HG03469 (cell line): ENCODE data around the gene DCTD.

Experiments used
- ATAC-seq: cut with Tn5 transposase; IDR thresholded peaks from one replicate; pipeline ENCODE4 v1.9.1; 2021; ENCODE audit warnings: mild to moderate bottlenecking, moderate library complexity, moderate number of reproducible peaks; ENCODE audit not compliant: unreplicated experiment

DCTD gene

DNA sequence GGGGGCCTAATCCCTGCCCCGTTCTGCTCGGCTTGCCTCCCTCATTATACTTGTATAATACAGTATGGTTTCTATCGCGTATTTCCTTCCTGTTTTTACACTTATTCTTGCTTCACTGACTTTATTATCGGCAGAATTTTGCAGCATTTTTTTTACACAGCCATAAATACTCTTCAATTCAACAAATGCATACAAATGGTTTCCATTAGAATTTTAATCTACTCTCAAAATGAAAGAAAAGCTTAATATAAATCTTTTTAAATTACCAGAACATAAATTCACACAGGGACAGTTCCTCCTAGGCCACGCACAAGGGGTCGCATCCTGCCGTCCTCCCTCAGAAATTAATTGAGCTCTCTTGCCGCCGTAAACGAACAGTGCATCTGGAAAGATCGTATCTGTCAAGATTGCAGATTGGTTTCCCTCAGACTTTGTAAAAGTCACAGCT lies 42.9 kb downstream of the DCTD start:
- no peak for ATAC-seq

DNA sequence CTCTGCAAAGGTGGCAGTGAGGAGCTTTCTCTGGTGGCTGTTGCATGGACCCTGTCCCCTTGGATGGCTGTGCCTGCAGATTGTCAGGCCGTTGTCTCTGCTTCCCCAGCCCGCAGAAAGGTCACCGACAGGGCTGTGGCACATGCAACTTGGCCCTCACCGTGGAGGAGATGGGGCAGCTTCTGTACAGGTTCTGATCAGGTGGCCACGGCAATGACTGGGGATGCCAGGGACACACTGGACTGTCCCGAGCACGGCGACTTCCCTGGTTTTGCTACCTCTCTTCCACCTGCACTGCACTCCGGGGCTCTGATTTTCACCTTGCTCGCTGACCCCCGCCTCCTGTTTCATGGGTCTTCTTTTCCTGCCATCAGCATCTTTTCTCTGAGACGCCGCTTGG lies 43.5 kb downstream of the DCTD start:
- no peak for ATAC-seq

DNA sequence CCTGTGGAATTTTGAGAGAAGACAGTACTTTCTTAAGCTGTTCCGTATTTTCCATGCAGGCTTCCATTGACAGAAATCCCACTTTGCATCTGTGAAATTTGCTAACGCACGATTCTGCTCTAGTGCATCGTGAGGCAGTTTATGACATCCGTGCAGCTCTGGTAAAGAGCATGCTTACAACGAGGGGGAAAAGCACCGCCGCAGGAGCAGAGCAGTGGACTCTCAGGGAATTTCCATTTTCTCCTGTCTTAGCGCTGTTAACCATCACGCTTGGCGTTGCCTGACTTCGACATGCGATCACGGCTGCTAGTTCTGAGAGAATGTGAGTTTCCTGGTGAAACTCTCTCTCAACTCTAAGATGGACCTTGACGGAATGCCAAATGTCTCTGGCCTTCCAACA lies 43.9 kb downstream of the DCTD start:
- no peak for ATAC-seq

DNA sequence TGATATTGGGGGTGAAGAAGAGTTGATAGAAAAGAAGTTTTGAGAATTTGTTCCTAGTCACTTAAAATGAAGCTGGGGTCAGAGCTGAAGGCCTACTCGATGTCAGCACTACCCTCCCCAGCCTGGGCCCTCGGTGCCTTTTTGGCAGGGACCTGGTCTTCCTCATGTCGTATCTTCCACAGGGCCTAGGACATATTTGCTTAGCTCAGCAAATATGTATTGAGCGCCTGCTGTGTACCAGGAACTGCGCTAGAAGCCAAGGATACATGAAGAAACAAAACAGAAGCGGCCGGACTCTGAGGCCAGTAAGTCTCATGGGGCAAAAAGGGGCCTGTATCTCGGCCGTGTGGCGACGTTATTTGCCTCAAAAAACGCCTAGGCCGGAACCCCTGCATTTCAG lies 44.3 kb downstream of the DCTD start:
- ATAC-seq, result no peak

DNA sequence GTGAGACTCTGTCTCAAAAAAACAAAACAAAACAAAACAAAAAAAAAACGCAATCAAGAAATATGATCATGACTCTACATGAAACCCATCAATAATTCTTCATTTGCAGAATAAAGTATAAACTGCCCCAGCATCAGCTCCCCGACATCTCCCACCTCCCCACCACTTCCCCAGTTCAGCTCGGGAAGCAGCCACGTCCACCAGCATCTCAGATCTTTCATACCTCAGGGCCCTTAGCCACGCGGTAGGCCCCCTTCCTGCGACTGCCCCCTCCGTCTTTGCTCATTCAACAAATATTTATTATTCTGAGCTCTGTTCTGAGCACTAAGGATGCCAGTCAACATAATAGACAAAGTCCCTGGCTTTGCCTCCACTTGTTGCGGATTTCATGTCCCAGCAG lies 45.6 kb downstream of the DCTD start:
- ATAC-seq, result no peak

DNA sequence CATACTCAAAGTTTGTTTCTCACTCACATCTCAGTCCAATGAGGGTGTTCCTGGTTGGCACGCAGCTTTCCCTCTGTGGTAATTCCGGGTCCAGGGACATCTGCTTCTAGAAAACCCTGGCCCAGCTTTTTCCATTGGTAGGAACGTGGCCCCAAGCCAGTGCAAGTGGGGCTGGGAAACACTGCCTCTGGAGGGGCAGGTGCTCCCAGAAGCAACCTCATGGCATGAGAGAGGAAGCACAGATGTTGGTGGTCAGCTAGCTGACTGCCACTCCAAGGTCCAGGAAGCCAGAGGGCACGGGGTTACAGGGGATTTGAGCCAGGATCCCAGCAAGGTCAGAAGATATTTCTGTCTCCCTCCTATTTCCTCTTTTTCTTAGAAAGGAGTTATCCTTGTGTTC lies 47.5 kb downstream of the DCTD start:
- ATAC-seq, result no peak

DNA sequence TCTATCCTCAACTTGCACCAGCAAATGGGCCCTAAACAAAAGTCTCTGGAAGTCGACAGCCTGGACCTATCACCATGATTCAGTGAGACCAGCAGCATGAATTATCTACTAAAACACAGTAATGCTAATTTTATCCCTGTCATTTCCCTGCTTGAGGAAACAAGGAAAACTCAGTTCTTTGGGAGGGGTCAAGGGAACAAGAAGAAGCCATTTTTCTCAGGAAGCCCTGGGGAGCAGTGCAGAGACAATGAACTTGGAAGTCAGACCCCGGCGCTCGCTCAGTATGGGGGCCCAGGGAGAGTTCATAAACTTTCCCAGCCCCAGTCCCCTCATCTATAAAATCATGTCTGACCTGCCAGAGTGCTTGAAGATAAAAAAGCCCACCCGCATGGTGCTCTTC lies 50.4 kb downstream of the DCTD start:
- ATAC-seq, result no peak

DNA sequence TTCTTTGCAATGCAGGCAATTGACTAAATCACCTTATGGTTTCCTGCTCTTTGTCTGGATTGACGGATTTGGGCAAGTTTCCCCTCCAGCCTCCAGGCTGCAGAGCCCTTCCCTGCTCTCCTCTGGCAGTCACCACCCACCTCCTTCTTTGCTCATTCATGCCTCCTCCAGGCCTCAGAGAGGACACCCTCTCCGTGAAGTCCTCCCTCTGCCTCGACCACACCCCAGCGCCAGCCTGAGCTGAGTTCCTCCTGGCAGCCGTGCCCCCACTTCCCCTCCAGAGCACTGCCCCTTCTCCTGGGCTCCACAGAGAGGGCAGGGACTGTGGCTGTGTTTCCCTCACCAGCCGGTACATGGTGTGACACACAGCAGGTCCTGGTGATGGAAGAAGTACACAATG lies 53.7 kb downstream of the DCTD start:
- no peak for ATAC-seq

DNA sequence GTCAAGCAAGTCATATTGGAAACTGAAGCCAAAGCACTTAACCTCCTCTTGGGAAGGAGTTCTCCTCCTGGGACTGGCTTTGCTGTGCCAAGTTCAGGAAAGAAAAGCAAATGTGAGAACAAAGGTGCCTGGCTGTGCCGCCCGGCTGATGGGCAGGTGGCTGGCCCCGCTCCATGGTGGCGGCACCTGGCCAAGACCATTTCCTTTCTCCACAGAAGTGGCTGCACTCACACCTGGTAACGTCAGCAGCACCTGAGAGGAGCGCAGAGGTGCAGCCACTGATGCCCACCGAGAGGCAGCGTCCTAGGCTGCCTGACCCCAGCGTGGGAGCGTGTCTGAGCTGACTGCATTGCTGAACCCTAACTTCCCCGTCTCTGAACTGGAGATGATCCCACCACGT lies 54.3 kb downstream of the DCTD start:
- ATAC-seq, result no peak

DNA sequence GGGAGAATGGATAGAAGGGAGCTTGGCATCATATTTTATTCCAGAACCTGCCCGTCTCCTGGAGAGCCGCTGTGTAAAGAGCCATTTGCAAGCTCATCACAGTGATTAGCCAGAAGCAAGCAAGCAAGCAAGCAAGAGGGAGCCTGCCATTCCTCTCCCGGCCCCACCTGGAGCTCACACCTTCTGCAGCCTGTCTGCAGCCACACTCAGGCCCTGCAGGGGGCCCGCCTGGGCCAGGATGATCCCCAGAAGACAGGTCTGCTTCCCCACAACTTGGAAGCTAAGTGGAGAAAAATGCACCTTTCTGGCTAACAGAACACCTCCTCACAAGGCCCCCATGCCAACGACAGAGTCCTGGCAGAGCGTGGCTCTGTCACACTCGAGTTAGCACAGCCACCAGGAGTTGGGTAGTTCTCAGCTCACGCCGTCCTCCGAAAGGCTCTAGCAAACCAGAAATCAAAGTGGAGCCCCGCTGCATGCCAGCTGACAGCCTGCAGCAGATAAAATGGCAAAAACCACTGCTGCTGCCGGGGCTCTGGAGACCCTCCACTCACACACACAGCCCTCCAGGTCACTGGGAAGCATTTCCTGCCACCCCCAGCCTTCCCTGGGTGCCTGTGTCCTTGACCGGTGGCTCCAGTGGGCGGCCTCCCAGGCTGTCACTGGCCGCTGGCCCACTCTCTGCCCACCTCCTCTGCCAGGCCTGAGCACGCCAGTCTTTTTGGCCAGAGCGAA lies 54.9 kb downstream of the DCTD start:
- no peak for ATAC-seq

DNA sequence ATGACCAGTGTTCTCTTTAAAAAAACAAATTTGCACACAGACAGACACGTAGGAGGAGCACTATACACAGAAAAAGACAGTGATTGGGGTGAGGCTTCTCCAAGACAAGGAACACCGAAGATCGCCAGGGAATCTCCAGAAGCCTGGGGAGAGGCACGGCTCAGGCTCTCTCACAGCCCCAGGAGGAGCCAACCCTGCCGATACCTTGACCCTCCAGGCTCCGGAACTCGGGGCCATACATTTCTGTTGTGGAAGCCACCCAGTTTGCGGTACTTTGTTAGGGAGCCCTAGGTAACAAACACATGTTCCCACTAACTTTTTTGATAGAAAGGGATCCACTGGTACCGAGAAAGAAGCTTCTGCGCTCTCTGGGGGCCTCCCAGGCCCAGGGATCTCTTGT lies 55.8 kb downstream of the DCTD start:
- no peak for ATAC-seq

DNA sequence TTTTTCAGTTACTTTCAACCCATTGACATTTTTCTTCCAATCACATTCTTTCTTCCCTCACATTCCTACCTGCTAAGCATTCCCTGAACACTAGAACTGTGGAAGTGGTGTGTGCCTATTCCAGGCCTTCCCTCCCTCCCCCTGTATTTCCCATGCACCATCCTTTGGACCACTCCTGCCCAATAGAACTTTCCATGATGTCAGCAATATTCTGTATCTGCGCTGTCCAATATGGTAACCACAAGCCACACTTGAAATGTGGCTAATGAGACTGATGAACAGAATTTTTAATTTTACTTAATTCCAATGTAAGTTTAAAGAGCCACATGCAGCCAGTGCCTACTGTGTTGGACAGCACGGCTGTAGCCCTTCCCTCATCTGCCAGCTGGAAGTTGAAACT lies 57.5 kb downstream of the DCTD start:
- no peak for ATAC-seq

DNA sequence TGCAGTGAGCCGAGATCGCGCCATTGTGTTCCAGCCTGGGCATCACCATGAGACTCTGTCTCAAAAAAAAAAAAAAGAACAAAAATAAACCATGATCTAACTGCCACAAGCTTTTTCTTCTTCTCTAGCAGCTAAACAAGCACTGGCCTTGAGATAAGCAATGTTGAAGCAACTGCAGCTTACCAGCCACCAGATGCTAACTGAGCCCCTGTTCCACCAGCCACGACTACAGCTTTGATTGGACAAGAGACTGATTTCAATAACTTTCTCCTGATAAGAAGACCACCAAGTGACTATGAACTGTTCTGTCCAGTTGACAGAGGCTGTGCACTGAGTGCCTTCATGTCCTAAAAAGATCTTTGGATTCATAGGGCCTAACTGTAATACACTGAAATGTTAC lies 58.5 kb downstream of the DCTD start:
- no peak for ATAC-seq

DNA sequence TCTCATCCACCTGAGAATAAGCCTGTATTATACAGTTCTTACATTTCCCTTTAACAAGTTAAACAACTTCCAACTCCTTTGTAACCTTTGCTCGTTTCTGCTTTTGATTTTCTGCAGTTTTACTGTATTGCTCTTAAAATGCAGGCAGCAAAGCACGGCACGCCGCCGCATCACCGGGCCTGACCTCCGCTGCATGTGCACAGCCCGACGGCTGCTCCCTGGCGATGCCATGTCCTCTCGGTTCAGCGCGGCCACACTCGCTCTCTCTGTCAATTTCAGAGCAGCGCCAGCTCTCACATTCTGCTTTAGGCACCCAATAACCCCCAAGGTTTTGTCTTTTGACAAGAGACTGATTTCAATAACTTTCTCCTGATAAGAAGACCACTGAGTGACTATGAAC lies 60.3 kb downstream of the DCTD start:
- no peak for ATAC-seq

DNA sequence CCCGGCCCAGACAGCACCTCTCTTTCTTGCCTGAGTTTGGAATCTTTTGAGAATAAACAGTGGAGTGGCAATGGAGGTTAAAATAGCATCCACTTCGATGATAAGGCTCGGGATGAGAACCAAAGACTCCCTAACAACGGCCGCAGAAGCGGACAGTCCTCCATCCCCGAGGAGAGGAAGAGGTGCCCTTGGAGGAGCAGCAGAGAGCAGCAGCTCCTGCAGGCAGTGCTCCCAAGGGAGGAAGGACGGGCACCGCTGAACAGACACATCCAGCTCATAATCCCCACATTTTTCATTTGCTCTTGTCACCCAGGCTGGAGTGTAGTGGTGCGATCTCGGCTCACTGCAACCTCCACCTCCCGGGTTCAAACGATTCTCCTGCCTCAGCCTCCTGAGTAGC lies 61.3 kb downstream of the DCTD start:
- no peak for ATAC-seq

DNA sequence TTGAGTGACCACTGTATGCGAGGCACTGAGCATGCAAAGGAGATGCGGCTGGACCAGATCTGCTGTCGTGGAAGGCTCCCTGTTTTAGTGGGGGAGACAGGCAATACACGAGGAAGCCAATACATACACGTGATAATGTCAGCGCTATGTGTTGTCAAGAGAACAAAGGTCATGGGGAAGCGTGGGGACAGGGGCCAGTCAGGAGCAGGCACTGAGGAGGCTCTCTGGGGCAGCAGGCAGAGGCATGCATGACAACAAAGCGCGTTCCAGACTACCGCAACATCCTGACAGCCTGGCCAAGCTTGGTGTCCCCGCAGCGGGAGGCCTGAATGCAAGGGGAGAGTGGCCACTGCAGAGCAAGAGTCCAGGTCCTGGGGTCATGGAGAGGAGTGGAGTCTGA lies 61.9 kb downstream of the DCTD start:
- ATAC-seq, result no peak

DNA sequence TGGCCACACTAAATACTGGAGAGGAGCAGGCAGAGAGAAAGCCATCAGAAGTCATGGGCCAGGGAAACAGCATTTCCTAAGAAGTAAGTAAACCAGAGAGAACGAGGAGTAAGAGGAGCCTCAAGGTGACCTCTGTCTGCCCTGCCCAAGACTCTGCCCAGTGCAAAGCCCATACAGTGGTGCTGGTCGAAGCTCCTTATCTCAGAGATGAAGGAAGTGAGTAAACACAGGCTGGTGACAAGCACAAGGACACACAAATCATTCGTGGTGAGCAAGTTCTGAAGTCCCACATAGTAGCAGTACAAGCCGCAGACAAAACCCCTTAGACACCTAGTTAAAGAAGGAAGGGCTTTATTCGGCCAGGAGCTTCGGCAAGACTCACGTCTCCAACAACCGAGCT lies 62.7 kb downstream of the DCTD start:
- ATAC-seq, result no peak

DNA sequence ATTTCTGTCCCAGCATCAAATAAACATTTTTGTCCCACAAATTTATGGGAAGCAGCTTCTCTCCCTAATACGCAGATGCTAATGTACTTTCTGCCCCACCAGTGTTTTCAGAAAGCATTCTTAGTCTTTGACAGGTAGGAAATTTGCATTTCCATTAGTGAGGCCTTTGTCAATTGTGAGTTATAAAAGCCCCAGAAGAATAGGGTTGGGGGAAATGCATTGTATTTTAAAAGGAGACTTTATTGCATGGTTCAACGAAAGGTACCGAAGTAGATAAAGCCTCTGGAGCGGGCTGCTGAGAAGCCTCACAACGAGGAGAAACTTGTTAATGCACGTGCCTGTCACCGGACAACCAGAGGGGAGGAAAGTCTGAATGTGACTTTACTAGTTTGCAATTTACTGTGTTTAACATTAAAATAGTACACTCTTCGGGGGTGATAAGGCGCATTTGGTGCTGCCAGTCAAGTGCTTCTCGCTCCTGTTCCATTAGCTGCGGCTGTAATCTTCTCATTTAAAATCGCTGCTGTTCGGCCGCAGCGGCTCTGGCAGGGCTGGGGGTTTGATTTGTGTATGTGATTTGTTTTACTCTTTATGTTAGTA lies 63.4 kb downstream of the DCTD start:
- ATAC-seq, result no peak

DNA sequence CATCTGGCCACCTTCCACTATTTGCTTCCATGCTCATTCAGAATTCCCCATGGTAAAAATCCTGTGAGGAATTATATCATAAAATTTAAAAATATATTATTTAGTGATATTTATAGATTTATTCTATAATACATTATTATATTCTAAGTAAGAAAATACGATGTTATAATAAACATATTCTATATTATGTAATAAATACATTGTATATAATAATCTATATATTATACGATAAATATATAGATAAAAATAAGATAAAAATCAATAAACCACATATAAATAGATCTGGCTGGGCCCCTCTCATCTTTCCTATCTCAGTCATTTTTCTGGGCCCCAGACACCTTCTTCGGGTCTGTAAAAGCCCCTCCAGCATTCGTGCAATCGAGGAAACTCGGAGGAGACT lies 68.5 kb downstream of the DCTD start:
- no peak for ATAC-seq

DNA sequence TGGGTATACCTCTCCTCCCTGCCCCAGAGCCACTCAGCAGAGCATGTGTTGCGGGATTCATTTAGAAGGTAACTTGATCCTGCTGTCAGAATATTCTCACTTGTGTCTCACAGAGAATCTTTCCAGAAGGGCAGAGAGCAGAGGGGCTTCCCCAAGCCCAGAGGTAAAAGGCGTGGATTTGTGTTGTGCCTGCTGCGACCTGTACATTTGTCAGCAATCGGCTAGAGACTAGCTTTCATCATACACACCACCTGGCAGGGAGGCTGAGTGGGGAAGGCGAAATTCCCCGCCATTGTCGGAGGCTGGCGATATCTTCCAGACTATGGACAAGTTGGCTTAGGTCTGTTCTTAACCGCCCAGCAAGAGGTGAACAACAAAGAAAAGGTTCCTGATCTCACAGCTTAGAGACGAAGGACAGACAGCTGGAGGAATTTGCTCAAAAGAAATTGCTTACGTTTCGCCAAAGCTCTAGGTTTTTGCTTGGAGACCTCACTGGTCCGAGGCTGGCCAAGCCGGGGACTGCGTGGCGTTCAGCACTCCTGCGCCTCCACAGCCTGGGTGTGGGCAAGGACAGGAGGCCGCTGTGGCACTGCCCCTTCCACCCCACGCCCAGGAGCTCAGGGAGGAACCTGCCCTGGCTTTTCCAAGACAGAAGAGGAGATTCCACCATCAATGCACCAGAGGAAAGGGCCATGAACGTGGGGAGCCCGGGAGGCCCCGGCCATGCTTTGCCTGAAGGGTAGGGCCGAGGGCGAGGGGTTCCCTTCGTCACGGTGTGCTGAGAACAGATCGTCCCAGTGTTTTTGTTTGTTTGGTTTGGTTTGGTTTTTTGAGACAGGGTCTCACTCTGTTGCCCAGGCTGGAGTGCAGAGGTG lies 69.4 kb downstream of the DCTD start:
- ATAC-seq, result no peak

DNA sequence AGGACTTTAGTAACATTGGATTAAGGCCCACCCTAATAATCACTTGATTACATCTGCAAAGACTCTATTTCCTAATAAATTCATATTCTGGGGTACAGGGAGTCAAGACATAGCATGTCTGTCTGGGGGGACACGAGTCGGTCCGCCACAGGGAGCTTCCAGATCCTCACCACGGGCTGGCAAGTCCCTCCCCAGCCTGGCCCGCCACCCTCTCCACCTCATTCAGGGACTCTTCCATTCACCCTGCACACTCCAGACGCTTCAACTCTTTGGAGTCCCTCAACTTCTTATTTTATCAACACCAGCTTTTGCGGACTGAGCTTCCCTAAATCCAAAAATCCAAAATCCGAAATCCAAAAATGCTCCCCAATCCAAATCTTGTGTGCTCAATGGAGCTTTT lies 71.2 kb downstream of the DCTD start:
- no peak for ATAC-seq

DNA sequence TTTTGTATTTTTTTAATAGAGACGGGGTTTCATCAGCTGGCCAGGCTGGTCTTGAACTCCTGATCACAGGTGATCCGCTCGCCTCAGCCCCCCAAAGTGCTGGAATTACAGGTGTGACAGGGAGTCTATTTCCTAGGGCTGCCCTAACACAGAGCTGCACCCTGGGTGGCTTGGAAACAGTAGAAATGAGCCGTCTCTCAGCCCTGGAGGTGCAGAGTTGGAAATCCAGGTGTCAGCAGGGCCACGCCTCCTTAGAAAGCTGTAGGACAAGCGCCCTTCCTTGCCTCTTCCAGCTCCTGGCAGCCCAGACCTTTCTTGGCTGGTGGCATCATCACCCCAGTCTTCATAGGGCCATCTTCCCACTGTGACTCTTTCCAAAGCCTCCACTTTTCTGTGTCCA lies 71.6 kb downstream of the DCTD start:
- ATAC-seq, result no peak
